Measurements from ENCODE around the gene TLK1.

TLK1 gene

GRCh38 chr2:170972296-170973224 is 188.1 kb downstream of the TLK1 start:
- no peak for TF ChIP-seq ZFX (IDR thresholded peaks at IDR 0.05)
- TF ChIP-seq CTCF (conservative IDR thresholded peaks at IDR 0.05) = no peak
- peak overlapping the region; percentile 91 for H3K27ac ChIP-seq

DNA sequence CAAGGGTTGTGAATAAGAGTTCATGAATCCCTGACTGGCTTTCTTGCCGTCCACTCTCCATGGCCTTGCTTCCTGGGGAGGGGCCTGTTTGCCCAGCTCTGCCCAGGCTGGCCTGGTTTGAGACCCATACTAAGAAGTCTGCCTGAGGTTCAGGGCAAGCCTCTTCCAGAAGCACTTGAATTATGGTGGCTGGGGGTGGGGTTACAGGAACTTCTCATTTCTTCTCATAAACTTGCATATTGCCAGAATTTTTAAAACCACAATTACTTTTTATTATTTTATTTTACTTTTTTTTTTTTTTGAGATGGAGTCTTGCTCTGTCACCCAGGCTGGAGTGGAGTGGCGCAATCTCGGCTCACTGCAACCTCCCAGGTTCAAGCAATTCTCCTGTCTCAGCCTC is 189.6 kb downstream of the TLK1 start:
- H3K27ac ChIP-seq = no peak overlapping the region
- TF ChIP-seq CTCF (conservative IDR thresholded peaks at IDR 0.05) = no peak
- no peak for TF ChIP-seq ZFX (IDR thresholded peaks at IDR 0.05)

DNA sequence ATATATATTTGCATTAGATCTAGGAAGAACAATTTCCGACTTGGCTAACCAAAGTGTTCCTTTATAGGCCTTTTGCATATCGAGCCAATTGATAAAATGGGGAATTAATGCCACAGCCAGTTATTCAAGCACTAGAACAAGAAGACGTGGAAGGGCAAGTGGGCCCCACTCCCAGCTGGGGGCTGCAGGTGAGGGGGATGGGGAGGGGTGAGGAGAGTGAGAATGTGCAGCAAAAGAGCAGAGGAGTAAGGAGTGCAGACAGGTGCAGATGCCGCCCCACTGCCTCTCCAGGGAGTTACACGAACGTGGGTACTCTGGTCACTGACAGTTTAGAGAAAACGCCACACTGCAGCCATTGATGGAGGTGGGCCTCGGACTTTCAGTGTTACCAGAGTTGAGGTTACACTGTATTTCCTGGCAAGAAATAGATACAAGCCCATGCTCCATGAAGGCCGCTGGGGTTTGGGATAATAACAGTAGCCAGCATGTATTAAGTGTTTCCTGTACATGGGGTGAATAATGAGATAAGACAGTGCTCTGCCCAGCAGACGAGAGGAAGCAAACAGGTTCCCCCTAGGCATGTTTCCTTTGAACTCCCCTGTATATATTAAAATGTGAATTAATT is 190.7 kb downstream of the TLK1 start:
- TF ChIP-seq CTCF (conservative IDR thresholded peaks at IDR 0.05) (no peak), ZFX (IDR thresholded peaks at IDR 0.05) (no peak)
- no peak overlapping the region for H3K27ac ChIP-seq

GRCh38 chr2:170969030-170969429 is 191.7 kb downstream of the TLK1 start:
- no peak for TF ChIP-seq ZFX (IDR thresholded peaks at IDR 0.05)
- TF ChIP-seq CTCF (conservative IDR thresholded peaks at IDR 0.05) = no peak
- no peak overlapping the region for H3K27ac ChIP-seq

- TF ChIP-seq ZFX (IDR thresholded peaks at IDR 0.05) (no peak), CTCF (conservative IDR thresholded peaks at IDR 0.05) (no peak)
- no peak overlapping the region for H3K27ac ChIP-seq
These were observed 192.3 kb downstream of the TLK1 start for GRCh38 chr2:170968205-170969003.

DNA sequence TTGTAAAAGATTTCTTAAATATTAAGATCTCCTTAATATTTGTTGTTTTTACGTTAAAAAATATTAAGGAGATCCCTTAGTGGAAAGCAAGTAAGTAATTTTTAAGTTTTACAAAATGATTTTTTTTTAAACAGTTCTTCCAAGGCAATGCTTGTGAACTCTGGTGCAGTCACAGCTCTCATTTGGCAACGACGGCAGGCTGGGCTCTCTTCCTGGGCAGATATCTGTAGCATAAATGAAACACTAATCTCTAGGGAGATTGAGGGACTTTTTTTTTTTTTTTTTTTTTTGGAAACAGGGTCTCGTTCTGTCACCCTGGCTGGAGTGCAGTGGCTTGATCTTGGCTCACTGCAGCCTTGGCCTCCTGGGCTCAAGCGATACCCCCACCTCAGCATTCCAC is 193.1 kb downstream of the TLK1 start:
- no peak overlapping the region for H3K27ac ChIP-seq
- TF ChIP-seq CTCF (conservative IDR thresholded peaks at IDR 0.05) (no peak), ZFX (IDR thresholded peaks at IDR 0.05) (no peak)

Data from C4-2B (cell line).